Ectodermal cell (in vitro differentiated cells): ENCODE results near the gene COL3A1.

Experiments
- H3K27ac ChIP-seq: 2 replicates; pipeline ENCODE4 v1.7.0; 2013; ENCODE audit warnings: mild to moderate bottlenecking, low read depth, low read length; ENCODE audit not compliant: insufficient read depth, poor library complexity, severe bottlenecking
- H3K27me3 ChIP-seq: 2 replicates; pipeline ENCODE4 v1.7.0; 2013; ENCODE audit warnings: mild to moderate bottlenecking, low read length; ENCODE audit not compliant: insufficient read depth, control insufficient read depth, poor library complexity, severe bottlenecking
- H3K36me3 ChIP-seq: one replicate; pipeline ENCODE4 v1.7.0; 2013; ENCODE audit warnings: low read length; ENCODE audit not compliant: control insufficient read depth, insufficient read depth
- H3K4me1 ChIP-seq: one replicate; pipeline ENCODE4 v1.7.0; 2013; ENCODE audit warnings: low read length; ENCODE audit not compliant: control insufficient read depth, insufficient read depth
- H3K4me3 ChIP-seq: 2 replicates; pipeline ENCODE4 v1.7.0; 2013; ENCODE audit warnings: low read depth, low read length, control low read depth; ENCODE audit not compliant: insufficient read depth
- H3K9me3 ChIP-seq: 2 replicates; pipeline ENCODE4 v1.7.0; 2013; ENCODE audit warnings: mild to moderate bottlenecking, low read length, moderate library complexity; ENCODE audit not compliant: control insufficient read depth
- WGBS, 2 experiments: methylation state at CpG; one replicate each; pipeline ENCODE4 v1.1.7; 2013; ENCODE audit warnings: missing lambda C conversion rate in 2 of 2; 5-methylcytosine and 5-hydroxymethylcytosine counted together

COL3A1 gene

DNA sequence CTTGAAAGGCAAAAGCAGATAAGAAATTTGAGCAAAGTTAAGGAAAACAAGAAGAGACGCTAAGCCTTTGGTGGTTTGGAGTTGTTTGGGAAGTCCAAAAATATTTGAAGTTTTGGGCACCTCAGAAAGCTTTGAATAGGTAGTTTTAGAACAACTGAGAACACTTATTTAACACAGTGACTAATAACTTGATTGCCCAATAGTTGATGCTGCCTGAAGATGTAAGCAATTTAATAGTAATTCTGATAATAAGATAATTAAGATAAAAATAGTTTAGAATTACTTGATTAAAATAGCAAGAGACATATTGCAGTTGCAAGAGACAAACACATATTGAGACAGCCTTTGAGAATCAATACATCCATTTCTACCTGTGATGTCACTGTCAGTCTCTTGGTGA lies 16.5 kb upstream of the COL3A1 start:
- Histone ChIP-seq H3K4me3 (no peak overlapping the region), H3K9me3 (no peaks in the 10 kb centered on the region), H3K4me1 (no peaks in the 10 kb centered on the region), H3K27me3 (no peaks in the 10 kb centered on the region), H3K36me3 (no peaks in the 10 kb centered on the region), H3K27ac (no peak overlapping the region)
- 98 to 100% methylated on average over 1 of the region's 1 CpG for WGBS, 2 experiments

DNA sequence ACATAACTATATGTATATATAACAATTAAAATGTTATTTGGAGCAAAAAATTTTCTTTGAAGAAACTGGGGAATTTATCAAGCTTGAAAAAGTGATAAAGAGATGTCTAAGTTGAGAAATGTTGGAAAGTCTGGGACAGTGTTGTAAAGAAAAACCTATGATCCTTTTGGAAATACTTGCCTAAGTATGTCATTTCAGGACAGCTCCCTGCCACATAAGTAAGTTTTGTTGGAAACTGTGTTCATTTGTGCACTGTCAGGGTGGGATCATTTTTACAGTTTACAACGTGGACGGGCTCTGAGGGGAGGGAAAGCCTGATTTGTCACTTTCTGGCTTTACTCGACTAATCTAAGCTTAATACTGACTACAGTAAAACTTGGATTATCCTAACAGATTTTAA lies 10.4 kb upstream of the COL3A1 start:
- WGBS, 2 experiments, result 79 to 88% methylated on average over 2 to 3 of the region's 3 CpGs
- Histone ChIP-seq H3K4me3 (no peak overlapping the region), H3K4me1 (no peaks in the 10 kb centered on the region), H3K27ac (no peak overlapping the region), H3K36me3 (no peaks in the 10 kb centered on the region), H3K9me3 (no peaks in the 10 kb centered on the region), H3K27me3 (no peaks in the 10 kb centered on the region)

DNA sequence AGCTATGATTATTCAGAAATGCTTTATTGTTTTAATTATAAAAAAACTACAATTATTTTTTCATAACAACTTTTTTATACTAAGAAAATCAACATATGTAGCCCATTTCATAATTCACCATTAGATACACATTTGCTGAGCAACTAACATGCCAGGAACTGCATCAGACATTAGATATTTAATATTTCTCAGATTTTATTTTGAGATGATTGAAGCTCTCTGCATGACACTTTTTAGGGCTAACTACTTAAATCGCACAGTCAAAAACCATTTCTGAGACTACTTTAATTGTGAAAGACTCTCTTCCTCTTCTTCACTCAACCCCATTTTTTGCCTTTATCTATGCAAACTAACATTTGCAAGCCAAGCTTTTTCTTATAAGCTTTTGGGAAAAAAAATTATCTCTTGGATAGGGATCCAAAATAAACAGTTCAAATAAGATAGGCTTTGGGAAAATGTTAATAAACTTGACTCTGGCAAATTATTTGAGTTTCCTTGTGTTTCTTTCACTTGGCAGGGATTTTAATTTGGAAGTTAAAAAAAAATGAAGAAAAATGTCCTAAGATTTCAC lies 9.1 kb upstream of the COL3A1 start:
- H3K9me3 ChIP-seq, result no peaks in the 10 kb centered on the region
- no peak overlapping the region for H3K27ac ChIP-seq
- no peak overlapping the region for H3K4me3 ChIP-seq
- no peaks in the 10 kb centered on the region for H3K27me3 ChIP-seq
- 92 to 100% methylated on average over 1 of the region's 1 CpG for WGBS, 2 experiments
- H3K4me1 ChIP-seq, result no peaks in the 10 kb centered on the region
- no peaks in the 10 kb centered on the region for H3K36me3 ChIP-seq

GRCh38 chr2:188965563-188965962 lies 8.6 kb upstream of the COL3A1 start:
- H3K4me1 ChIP-seq, result no peaks in the 10 kb centered on the region
- no peak overlapping the region for H3K27ac ChIP-seq
- 100% methylated on average over 2 of the region's 2 CpGs; no CpG with 5 or more reads in 1 of the 2 experiments for WGBS, 2 experiments
- H3K36me3 ChIP-seq, result no peaks in the 10 kb centered on the region
- no peaks in the 10 kb centered on the region for H3K9me3 ChIP-seq
- H3K27me3 ChIP-seq, result no peaks in the 10 kb centered on the region
- no peak overlapping the region for H3K4me3 ChIP-seq

DNA sequence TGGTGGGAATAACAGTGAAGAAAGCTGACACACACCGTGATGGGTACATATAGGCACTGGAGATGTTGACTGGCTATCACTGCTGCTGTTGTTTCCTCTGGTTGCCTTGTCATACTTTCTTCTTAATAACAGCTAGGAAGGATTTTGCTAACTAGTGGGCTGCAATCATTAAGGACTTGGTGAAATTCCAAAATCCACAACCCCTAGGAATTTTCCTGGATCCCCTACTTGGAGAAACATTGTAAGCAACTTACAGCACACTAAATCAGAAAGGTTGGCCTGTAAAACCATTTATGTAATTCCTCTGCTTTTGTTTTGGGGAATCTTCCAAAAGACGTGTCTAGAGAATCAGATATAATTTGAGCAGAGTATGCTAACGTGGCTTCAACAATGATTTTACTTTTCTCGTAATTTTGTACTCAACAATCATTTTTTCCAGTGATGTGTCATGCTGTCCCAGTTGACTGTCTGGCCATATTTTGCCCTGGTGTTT lies 8.0 kb upstream of the COL3A1 start:
- H3K27me3 ChIP-seq, result no peaks in the 10 kb centered on the region
- H3K36me3 ChIP-seq, result no peaks in the 10 kb centered on the region
- 94 to 95% methylated on average over 4 of the region's 4 CpGs for WGBS, 2 experiments
- no peak overlapping the region for H3K4me3 ChIP-seq
- H3K27ac ChIP-seq, result no peak overlapping the region
- no peaks in the 10 kb centered on the region for H3K4me1 ChIP-seq
- no peaks in the 10 kb centered on the region for H3K9me3 ChIP-seq

- H3K4me1 ChIP-seq, result no peaks in the 10 kb centered on the region
- H3K27me3 ChIP-seq, result no peaks in the 10 kb centered on the region
- H3K36me3 ChIP-seq, result no peaks in the 10 kb centered on the region
- 91 to 93% methylated on average over 3 of the region's 3 CpGs for WGBS, 2 experiments
- no peak overlapping the region for H3K4me3 ChIP-seq
- H3K27ac ChIP-seq, result no peak overlapping the region
- no peaks in the 10 kb centered on the region for H3K9me3 ChIP-seq
These were observed 7.3 kb upstream of the COL3A1 start for GRCh38 chr2:188966728-188967440.

- no peak overlapping the region for H3K27ac ChIP-seq
- H3K9me3 ChIP-seq, result no peaks in the 10 kb centered on the region
- no peaks in the 10 kb centered on the region for H3K4me1 ChIP-seq
- H3K36me3 ChIP-seq, result no peaks in the 10 kb centered on the region
- H3K27me3 ChIP-seq, result no peaks in the 10 kb centered on the region
- H3K4me3 ChIP-seq, result no peak overlapping the region
- whole genome bisulfite sequencing, 2 experiments, result 95 to 100% methylated on average over 2 to 3 of the region's 3 CpGs
These were observed 4.9 kb upstream of the COL3A1 start for GRCh38 chr2:188969236-188969635.

DNA sequence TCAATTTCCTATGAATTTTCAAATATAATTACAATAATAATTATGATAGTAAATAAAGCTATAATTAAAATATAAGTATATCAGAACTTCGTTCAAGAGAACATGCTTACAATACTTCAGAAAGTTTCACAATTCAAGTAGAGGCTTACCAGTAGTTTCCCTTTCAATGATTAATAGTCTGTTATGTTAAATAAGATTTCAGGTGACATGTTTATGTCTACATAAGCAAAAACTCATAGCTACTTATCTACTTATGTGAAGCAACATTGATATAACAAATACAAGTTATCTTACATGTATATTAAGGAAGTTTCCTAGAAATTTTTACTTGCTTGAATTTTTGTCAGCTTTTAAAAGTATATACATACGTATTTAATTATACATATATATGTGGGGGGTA lies 4.5 kb upstream of the COL3A1 start:
- Histone ChIP-seq H3K4me1 (no peaks in the 10 kb centered on the region), H3K36me3 (no peaks in the 10 kb centered on the region), H3K27ac (no peak overlapping the region), H3K4me3 (no peak overlapping the region), H3K27me3 (no peaks in the 10 kb centered on the region), H3K9me3 (no peaks in the 10 kb centered on the region)
- WGBS, 2 experiments, result no CpG with 5 or more reads among the region's 2 CpGs

DNA sequence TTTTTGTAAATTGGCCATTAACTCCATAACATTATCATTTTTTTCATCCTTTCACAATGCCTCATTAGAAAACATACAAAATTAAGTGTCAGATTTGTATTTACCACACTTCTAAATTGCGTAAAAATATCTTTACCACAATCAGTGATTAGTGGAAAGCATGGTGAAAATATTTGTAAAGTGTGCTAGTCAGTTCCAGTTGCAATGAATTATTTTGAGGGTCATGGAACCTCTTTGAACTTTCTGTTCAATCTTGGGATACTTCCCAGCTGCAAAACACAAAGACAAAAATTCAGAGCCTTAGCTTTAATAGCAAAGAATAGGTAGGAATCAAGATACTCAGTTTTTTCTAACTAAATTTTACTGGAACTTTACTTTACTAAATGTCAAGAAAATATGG lies 4.0 kb upstream of the COL3A1 start:
- Histone ChIP-seq H3K27ac (no peak overlapping the region), H3K4me1 (no peaks in the 10 kb centered on the region), H3K36me3 (no peaks in the 10 kb centered on the region), H3K4me3 (no peak overlapping the region), H3K9me3 (no peaks in the 10 kb centered on the region), H3K27me3 (no peaks in the 10 kb centered on the region)
- WGBS, 2 experiments, result 100% methylated on average over 1 of the region's 1 CpG; no CpG with 5 or more reads in 1 of the 2 experiments

- no peak overlapping the region for H3K4me3 ChIP-seq
- WGBS, 2 experiments, result 97 to 100% methylated on average over 1 of the region's 1 CpG
These were observed 2.7 kb upstream of the COL3A1 start for GRCh38 chr2:188971432-188971861.

More at GRCh38 chr2:188971432-188971861, 2.7 kb upstream of the COL3A1 start:
- H3K4me1 ChIP-seq, result no peaks in the 10 kb centered on the region
- H3K27me3 ChIP-seq, result no peaks in the 10 kb centered on the region
- no peaks in the 10 kb centered on the region for H3K36me3 ChIP-seq
- no peak overlapping the region for H3K27ac ChIP-seq
- no peaks in the 10 kb centered on the region for H3K9me3 ChIP-seq
